Gastroesophageal sphincter (tissue), 3 donors: Measurements from ENCODE around the gene SLC27A2.

Experiments used
- CTCF ChIP-seq, 4 experiments: fragments of 200-600 bp in 2 of 4; fragments of 450-650 bp in 2 of 4; sonication (generic) in 1 of 4; IDR thresholded peaks; one replicate each; pipeline ENCODE4 v1.5.1; 2017 to 2019; ENCODE audit warnings: antibody characterized with exemption in 4 of 4, mild to moderate bottlenecking in 2 of 4, moderate library complexity in 2 of 4
- EP300 ChIP-seq: sonication (generic); formaldehyde crosslinking; IDR thresholded peaks from one replicate; pipeline ENCODE4 v1.6.1; 2017; ENCODE audit warnings: antibody characterized with exemption, mild to moderate bottlenecking
- POLR2A ChIP-seq, 2 donors: fragments of 450-650 bp; IDR thresholded peaks; one replicate each; pipeline ENCODE4 v1.6.1; 2017; ENCODE audit warnings: antibody characterized with exemption in 2 of 2, mild to moderate bottlenecking in 2 of 2, moderate library complexity in 1 of 2
- POLR2AphosphoS5 ChIP-seq: sonication (generic); formaldehyde crosslinking; IDR thresholded peaks from one replicate; pipeline ENCODE4 v1.6.1; 2017; ENCODE audit warnings: antibody characterized with exemption

- no peak for TF ChIP-seq CTCF (IDR thresholded peaks at IDR 0.05)
- no peak for TF ChIP-seq POLR2AphosphoS5
- TF ChIP-seq POLR2A (IDR thresholded peaks at IDR 0.05), result no peak
- TF ChIP-seq EP300, result no peak
Measured at GRCh38 chr15:50228866-50229265, 46.9 kb downstream of the SLC27A2 start.
